ENCODE measurements around the gene MAP3K12. TPM values are rescaled to one million over a fixed set of nuclear protein-coding genes. Genes with fewer than 3 reads are reported as not detected.
A peak's percentile ranks its signal among the peaks of the same experiment; 100 is the strongest.

Gene MAP3K12
- total RNA-seq, 1 donor from 2014 or later, result 6.0 TPM

GRCh38 chr12:53502331-53502730, 3.1 kb upstream of the MAP3K12 start:
- DNase-seq, result no peak
- no peak for TF ChIP-seq CTCF (IDR thresholded peaks at IDR 0.05)
- no peaks in the 10 kb centered on the region for H3K27me3 Mint-ChIP-seq
- no peak for ATAC-seq (ENCODE audit: low read depth)
- H3K36me3 Mint-ChIP-seq (ENCODE audit: low read depth), result peaks cover 30% of the 10 kb centered on the region
- H3K27ac Mint-ChIP-seq, result no peak overlapping the region
- H3K4me3 Mint-ChIP-seq, result peak overlapping the region; percentile 11
- ChIA-PET CTCF (no interaction called here), POLR2A (interaction anchor here (2.0 kb wide), 1 partner anchor 181 kb away, joined by 20 read pairs; the partner anchor contains the start of gene AAAS)
- peaks cover 36% of the 10 kb centered on the region for H3K4me1 Mint-ChIP-seq
- no peaks in the 10 kb centered on the region for H3K9me3 Mint-ChIP-seq
- intact Hi-C loops (cut with micrococcal nuclease), result loop anchor here (10.0 kb wide), 2 partner anchors 288 to 458 kb away; no protein-coding TSS in a partner anchor

GRCh38 chr12:53501615-53502181, 2.4 kb upstream of the MAP3K12 start:
- ChIA-PET POLR2A (interaction anchor here (0.5 to 3.2 kb wide), 36 partner anchors 7 to 1464 kb away, joined by 3 to 53 read pairs (median 7); partner anchors contain the start of genes AAAS, ATP5MC2, CBX5 and CSAD), CTCF (interaction anchor here (0.6 to 1.5 kb wide), 4 partner anchors 44 to 181 kb away, joined by 3 to 7 read pairs (median 4); partner anchors contain the start of gene AAAS)
- ATAC-seq (ENCODE audit: low read depth) (no peak), DNase-seq (no peak)
- H3K9me3 Mint-ChIP-seq, result no peaks in the 10 kb centered on the region
- no peak for TF ChIP-seq CTCF (IDR thresholded peaks at IDR 0.05)
- intact Hi-C loops (cut with micrococcal nuclease), result loop anchor here (1.0 to 10.0 kb wide), 7 partner anchors 8 to 457 kb away; partner anchors contain the start of genes AAAS, ATF7 and CALCOCO1
- H3K4me3 Mint-ChIP-seq, result peak overlapping the region; percentile 92
- peaks cover 27% of the 10 kb centered on the region for H3K36me3 Mint-ChIP-seq (ENCODE audit: low read depth)
- peaks cover 36% of the 10 kb centered on the region for H3K4me1 Mint-ChIP-seq
- H3K27me3 Mint-ChIP-seq, result no peaks in the 10 kb centered on the region
- H3K27ac Mint-ChIP-seq, result peak overlapping the region; percentile 96

DNA sequence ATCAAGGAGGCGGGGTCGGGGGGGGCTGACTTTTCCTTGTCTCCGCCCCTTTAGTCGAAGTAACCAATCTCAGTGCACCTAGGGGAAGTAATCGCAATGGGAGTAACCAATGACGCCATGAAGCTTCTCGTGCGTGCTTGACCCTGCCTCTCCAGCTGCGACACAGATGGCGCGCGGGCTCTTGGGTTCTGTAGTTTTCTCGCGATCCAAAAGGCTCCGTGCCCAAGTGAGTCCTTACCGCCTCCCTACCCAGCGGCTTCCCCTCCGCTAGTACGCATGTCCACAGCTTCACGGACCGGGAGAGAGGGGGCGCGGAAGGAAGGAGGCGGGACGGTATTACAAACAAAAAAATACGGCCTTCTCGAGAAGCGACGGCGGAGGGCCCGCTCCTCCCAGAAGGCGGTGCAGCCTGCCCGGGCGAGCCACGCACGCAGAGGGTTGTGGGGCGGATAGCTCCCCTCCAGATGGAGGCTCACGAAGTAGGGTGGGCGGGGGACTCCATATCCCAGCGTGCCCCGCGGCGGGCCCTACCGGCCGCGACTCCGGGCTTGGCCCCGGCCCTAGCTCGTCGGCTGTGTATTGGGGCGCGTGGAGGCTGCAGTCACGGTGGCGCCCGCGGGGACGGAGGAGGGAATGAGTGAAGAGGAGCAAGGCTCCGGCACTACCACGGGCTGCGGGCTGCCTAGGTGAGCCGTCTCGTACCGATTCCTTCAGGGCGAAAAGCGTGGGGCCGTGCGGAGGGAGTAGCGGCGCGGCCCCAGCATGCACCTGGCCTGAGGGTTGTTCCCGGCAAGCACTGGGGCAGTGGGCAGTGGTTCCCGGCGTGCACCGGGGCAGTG, 1.7 kb upstream of the MAP3K12 start, which contains the start of gene TARBP2:
TARBP2 (plus strand) TSS at position 508 of the 839 bp plus-strand sequence; CDS start at position 634, 126 bp downstream.
- Mint-ChIP-seq H3K4me1 (peaks cover 36% of the 10 kb centered on the region), H3K27ac (peak within 1 kb of the TSS; percentile 96), H3K9me3 (no peaks in the 10 kb centered on the region), H3K27me3 (no peaks in the 10 kb centered on the region), H3K4me3 (peak within 1 kb of the TSS; percentile 92), H3K36me3 (ENCODE audit: low read depth) (peaks cover 22% of the 10 kb centered on the region)
- DNase-seq, result peak; percentile 94
- ATAC-seq (ENCODE audit: low read depth), result peak; percentile 81
- ChIA-PET POLR2A (interaction anchor here (0.5 to 3.2 kb wide), 44 partner anchors 7 to 1463 kb away, joined by 3 to 53 read pairs (median 6); partner anchors contain the start of genes AAAS, ATP5MC2, CBX5 and CSAD), CTCF (interaction anchor here (0.6 to 1.5 kb wide), 5 partner anchors 8 to 180 kb away, joined by 3 to 7 read pairs (median 3); partner anchors contain the start of gene AAAS)
- intact Hi-C loops (cut with micrococcal nuclease), result loop anchor here (1.0 to 10.0 kb wide), 12 partner anchors 8 to 456 kb away; partner anchors contain the start of genes AAAS, ATF7, CALCOCO1 and CSAD
- no peak for TF ChIP-seq CTCF (IDR thresholded peaks at IDR 0.05)

DNA sequence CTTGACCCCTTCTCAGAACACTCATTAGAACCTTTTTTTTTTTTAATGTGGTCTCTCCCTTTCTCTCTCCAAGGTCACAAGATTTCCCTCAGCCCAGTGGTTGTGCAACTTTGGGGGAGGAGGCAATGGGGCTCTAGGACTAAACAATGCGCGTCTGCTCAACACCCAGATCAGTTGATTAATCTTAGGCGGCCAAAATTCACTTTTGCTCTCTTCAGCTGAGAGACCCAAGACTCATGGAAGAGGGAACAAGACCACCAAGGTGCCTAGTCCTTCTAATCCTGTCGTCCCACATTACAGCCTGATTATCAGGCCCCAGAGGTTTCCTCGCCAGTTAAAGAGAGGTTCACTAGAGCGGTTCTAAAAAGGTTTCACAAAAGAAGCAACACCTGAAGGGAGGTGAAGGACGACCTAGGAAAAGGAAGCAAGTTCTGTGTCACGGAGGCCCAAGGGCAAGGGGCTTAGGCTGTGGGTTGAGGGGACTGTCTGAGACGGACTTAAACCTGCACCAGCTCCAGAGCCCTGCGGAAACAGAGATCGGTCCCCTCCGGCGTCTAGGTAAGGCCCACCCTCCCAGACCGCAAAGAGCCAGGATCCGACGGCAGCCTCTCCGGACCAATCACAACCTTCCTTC, 1.0 kb upstream of the MAP3K12 start:
- H3K36me3 Mint-ChIP-seq (ENCODE audit: low read depth), result peaks cover 15% of the 10 kb centered on the region
- ATAC-seq (ENCODE audit: low read depth) (no peak), DNase-seq (no peak)
- no peaks in the 10 kb centered on the region for H3K27me3 Mint-ChIP-seq
- CTCF ChIA-PET, result interaction anchor here (0.7 to 1.5 kb wide), 4 partner anchors 9 to 179 kb away, joined by 3 to 7 read pairs (median 4); partner anchors contain the start of gene AAAS
- H3K9me3 Mint-ChIP-seq, result no peaks in the 10 kb centered on the region
- peak overlapping the region; percentile 92 for H3K4me3 Mint-ChIP-seq
- intact Hi-C loops (cut with micrococcal nuclease), result loop anchor here (1.0 to 10.0 kb wide), 7 partner anchors 49 to 455 kb away; partner anchors contain the start of genes CSAD, PFDN5, PRR13 and ZNF740
- TF ChIP-seq CTCF (IDR thresholded peaks at IDR 0.05), result no peak
- POLR2A ChIA-PET, result interaction anchor here (0.6 to 3.2 kb wide), 39 partner anchors 9 to 780 kb away, joined by 3 to 53 read pairs (median 7); partner anchors contain the start of genes AAAS, ATP5MC2, CBX5 and CSAD
- peaks cover 36% of the 10 kb centered on the region for H3K4me1 Mint-ChIP-seq
- H3K27ac Mint-ChIP-seq, result peak overlapping the region; percentile 96
